Neural progenitor cell (in vitro differentiated cells): Measurements from ENCODE around the gene CCDC167. TPM values are rescaled to one million over a fixed set of nuclear protein-coding genes. Genes with fewer than 3 reads are reported as not detected.

Experiments used
- DNase-seq: peaks from one replicate; pipeline ENCODE4 v3.0.0-alpha.2; 2016; ENCODE audit warnings: low spot score
- H2AFZ ChIP-seq: fragments of 200-600 bp; sonication (generic); replicated peaks from 2 replicates; pipeline ENCODE4 v1.6.1; 2016; ENCODE audit warnings: antibody characterized with exemption
- H3F3A ChIP-seq: fragments of 200-600 bp; sonication (generic); 2 replicates; pipeline ENCODE4 v1.6.1; 2016; ENCODE audit warnings: antibody characterized with exemption, low read depth
- H3K27ac ChIP-seq: fragments of 200-600 bp; sonication (generic); 2 replicates; pipeline ENCODE4 v1.5.1; 2016; ENCODE audit warnings: mild to moderate bottlenecking
- H3K27me3 ChIP-seq: fragments of 200-600 bp; sonication (generic); 2 replicates; pipeline ENCODE4 v1.6.1; 2016; ENCODE audit warnings: mild to moderate bottlenecking, moderate library complexity
- H3K36me3 ChIP-seq: fragments of 200-600 bp; sonication (generic); 2 replicates; pipeline ENCODE4 v1.5.1; 2016
- H3K4me1 ChIP-seq: fragments of 200-600 bp; sonication (generic); 2 replicates; pipeline ENCODE4 v1.6.1; 2016; ENCODE audit warnings: mixed run types
- H3K4me2 ChIP-seq: fragments of 200-600 bp; sonication (generic); 2 replicates; pipeline ENCODE4 v1.6.1; 2016
- H3K4me3 ChIP-seq: fragments of 200-600 bp; sonication (generic); 2 replicates; pipeline ENCODE4 v1.5.1; 2016
- H3K79me2 ChIP-seq: fragments of 200-600 bp; sonication (generic); 2 replicates; pipeline ENCODE4 v1.6.1; 2016; ENCODE audit warnings: low read depth
- H3K9ac ChIP-seq: fragments of 200-600 bp; sonication (generic); 2 replicates; pipeline ENCODE4 v1.6.1; 2016
- H3K9me3 ChIP-seq: fragments of 200-600 bp; sonication (generic); 2 replicates; pipeline ENCODE4 v1.5.1; 2016; ENCODE audit warnings: low read depth
- H4K20me1 ChIP-seq: fragments of 200-600 bp; sonication (generic); 2 replicates; pipeline ENCODE4 v1.6.1; 2016; ENCODE audit warnings: low read depth
- H3K27ac Mint-ChIP-seq: 3 replicates; pipeline ENCODE4 v1.8.0; 2021; ENCODE audit warnings: mixed read lengths
- H3K27me3 Mint-ChIP-seq: 2 replicates; pipeline ENCODE4 v1.8.0; 2022; ENCODE audit warnings: low read depth, mild to moderate bottlenecking, inconsistent platforms, moderate library complexity, mixed read lengths; ENCODE audit not compliant: insufficient read depth
- H3K36me3 Mint-ChIP-seq: 3 replicates; pipeline ENCODE4 v1.8.0; 2021; ENCODE audit warnings: mixed read lengths
- H3K4me1 Mint-ChIP-seq: 3 replicates; pipeline ENCODE4 v1.8.0; 2021; ENCODE audit warnings: mixed read lengths
- H3K4me3 Mint-ChIP-seq: 3 replicates; pipeline ENCODE4 v1.8.0; 2021; ENCODE audit warnings: mild to moderate bottlenecking, moderate library complexity, mixed read lengths
- H3K9me3 Mint-ChIP-seq: 3 replicates; pipeline ENCODE4 v1.8.0; 2020; ENCODE audit warnings: mixed read lengths
- CTCF ChIP-seq: fragments of 200-600 bp; sonication (generic); IDR thresholded peaks from 2 replicates; pipeline ENCODE4 v1.5.1; 2017; ENCODE audit warnings: antibody characterized with exemption, mild to moderate bottlenecking
- EZH2 ChIP-seq: fragments of 200-600 bp; sonication (generic); IDR thresholded peaks from 2 replicates; pipeline ENCODE4 v1.6.1; 2017; ENCODE audit warnings: antibody characterized with exemption, mild to moderate bottlenecking, moderate library complexity
- EZH2phosphoT487 ChIP-seq: fragments of 200-600 bp; sonication (generic); IDR thresholded peaks from 2 replicates; pipeline ENCODE4 v1.6.1; 2017; ENCODE audit warnings: antibody characterized with exemption
- total RNA-seq: library from RNA; depleted of rRNA; stranded (reverse); fragments of >200 nt; gene quantifications from 2 replicates; pipeline ENCODE4 v1.2.3, GENCODE V29; 2015; ENCODE audit warnings: low replicate concordance

CCDC167 gene
- total RNA-seq, 1 donor from 2014 or later, result 30.4 TPM

DNA sequence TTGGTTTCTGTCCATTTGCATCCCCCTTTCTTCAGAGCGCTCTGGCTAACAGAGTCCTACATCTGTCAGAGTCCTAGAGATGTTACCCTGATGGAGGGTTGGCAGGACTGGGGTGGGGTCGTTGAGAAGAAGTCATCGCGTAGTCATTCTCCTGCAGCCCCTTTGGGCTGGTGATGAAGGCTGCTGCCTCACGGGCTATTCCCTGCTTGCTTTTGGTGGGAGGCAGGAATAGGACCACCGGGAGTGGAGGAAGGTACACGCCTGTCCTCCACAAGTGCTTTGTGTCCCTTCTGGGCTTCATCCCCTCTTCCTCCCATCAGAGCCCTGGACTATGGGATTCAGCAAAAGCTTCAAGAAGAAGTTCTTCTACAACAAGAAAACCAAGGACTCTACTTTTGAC lies 20.9 kb downstream of the CCDC167 start:
- H3K36me3 Mint-ChIP-seq, result peaks cover 35% of the 10 kb centered on the region

GRCh38 chr6:37477656-37478435 lies 21.8 kb downstream of the CCDC167 start:
- Histone ChIP-seq H3K4me1 (peaks cover 24% of the 10 kb centered on the region), H3F3A (peaks cover 28% of the 10 kb centered on the region), H3K27me3 (no peaks in the 10 kb centered on the region), H3K36me3 (no peaks in the 10 kb centered on the region), H3K27ac (no peak overlapping the region), H2AFZ (no peak overlapping the region), H3K4me2 (no peak overlapping the region), H3K9me3 (no peaks in the 10 kb centered on the region), H3K79me2 (no peaks in the 10 kb centered on the region), H3K9ac (no peak overlapping the region), H3K4me3 (no peak overlapping the region), H4K20me1 (peaks cover 33% of the 10 kb centered on the region)
- H3K36me3 Mint-ChIP-seq, result peaks cover 41% of the 10 kb centered on the region
- H3K9me3 Mint-ChIP-seq, result no peaks in the 10 kb centered on the region
- no peaks in the 10 kb centered on the region for H3K27me3 Mint-ChIP-seq
- peaks cover 26% of the 10 kb centered on the region for H3K4me1 Mint-ChIP-seq
- no peak for DNase-seq
- TF ChIP-seq EZH2 (no peak), EZH2phosphoT487 (no peak), CTCF (no peak)
- H3K4me3 Mint-ChIP-seq, result no peak overlapping the region
- H3K27ac Mint-ChIP-seq, result no peak overlapping the region

More for the DNA sequence above, 20.9 kb downstream of the CCDC167 start:
- H4K20me1 ChIP-seq, result peaks cover 36% of the 10 kb centered on the region
- peaks cover 31% of the 10 kb centered on the region for H3K4me1 Mint-ChIP-seq
- no peaks in the 10 kb centered on the region for H3K27me3 ChIP-seq
- H3K36me3 ChIP-seq, result no peaks in the 10 kb centered on the region
- H3K9me3 Mint-ChIP-seq, result no peaks in the 10 kb centered on the region
- no peaks in the 10 kb centered on the region for H3K9me3 ChIP-seq
- H3K4me3 Mint-ChIP-seq, result no peak overlapping the region
- H3K27ac Mint-ChIP-seq, result peak overlapping the region; percentile 42
- no peaks in the 10 kb centered on the region for H3K79me2 ChIP-seq
- H3K4me1 ChIP-seq, result peaks cover 24% of the 10 kb centered on the region
- no peak overlapping the region for H3K9ac ChIP-seq
- no peak overlapping the region for H3K27ac ChIP-seq
- no peaks in the 10 kb centered on the region for H3K27me3 Mint-ChIP-seq
- TF ChIP-seq CTCF (no peak), EZH2 (no peak), EZH2phosphoT487 (no peak)
- DNase-seq, result no peak
- no peak overlapping the region for H3K4me2 ChIP-seq
- peaks cover 28% of the 10 kb centered on the region for H3F3A ChIP-seq
- H3K4me3 ChIP-seq, result no peak overlapping the region
- no peak overlapping the region for H2AFZ ChIP-seq

- Histone ChIP-seq H3K9ac (no peak overlapping the region), H3K27ac (no peak overlapping the region), H3F3A (peaks cover 23% of the 10 kb centered on the region), H3K9me3 (no peaks in the 10 kb centered on the region), H3K36me3 (no peaks in the 10 kb centered on the region), H3K4me1 (peaks cover 20% of the 10 kb centered on the region), H3K4me2 (no peak overlapping the region), H3K79me2 (no peaks in the 10 kb centered on the region), H2AFZ (no peak overlapping the region), H3K27me3 (no peaks in the 10 kb centered on the region), H4K20me1 (peaks cover 27% of the 10 kb centered on the region), H3K4me3 (no peak overlapping the region)
- Mint-ChIP-seq H3K36me3 (peaks cover 39% of the 10 kb centered on the region), H3K4me3 (no peak overlapping the region), H3K4me1 (peaks cover 19% of the 10 kb centered on the region), H3K9me3 (no peaks in the 10 kb centered on the region), H3K27ac (no peak overlapping the region), H3K27me3 (no peaks in the 10 kb centered on the region)
- TF ChIP-seq EZH2 (no peak), CTCF (no peak), EZH2phosphoT487 (no peak)
- DNase-seq, result no peak
These were observed 22.5 kb downstream of the CCDC167 start for GRCh38 chr6:37477191-37477590.
